A549 (cell line): ENCODE data around the gene DTNB. TPM values are rescaled to one million over a fixed set of nuclear protein-coding genes. Genes with fewer than 3 reads are reported as not detected.

Source experiments
- ATAC-seq, 2 experiments: fragments of 200-7000 bp in 1 of 2; fragments of >200 bp in 1 of 2; cut with Nextera tagmentation in 1 of 2; cut with Tn5 transposase in 1 of 2; 3 replicates each; pipeline versions ENCODE4 v1.8.0 to v1.9.1; 2018 to 2020; ENCODE audit warnings: mild to moderate bottlenecking in 1 of 2, moderate library complexity in 1 of 2
- CTCF ChIA-PET: fragments of 300-600 bp; sonication (Branson Sonifier 250); formaldehyde crosslinking; extraction: SDS; loops from one replicate; lab custom pipeline; 2021; ENCODE audit warnings: antibody characterized with exemption, inconsistent platforms; lab: Yijun Ruan, JAX
- POLR2A ChIA-PET: fragments of 350-600 bp; formaldehyde crosslinking; extraction: SDS; loops from one replicate; lab custom pipeline; 2021; ENCODE audit warnings: antibody characterized with exemption, inconsistent platforms; lab: Yijun Ruan, JAX
- DNase-seq, 2 experiments: peaks; one replicate each; pipeline versions ENCODE4 v3.0.0 to v3.0.0-alpha.2; 2011 to 2016; ENCODE audit warnings: low read depth in 1 of 2, low spot score in 1 of 2
- FAIRE-seq: peaks from 2 replicates; lab custom pipeline; 2011; peaks lifted over from hg19 to GRCh38; lab: Jason Lieb, UNC
- H3K27ac ChIP-seq, 2 experiments: fragments of >200 bp; sonication (Bioruptor Twin); formaldehyde crosslinking; 3 replicates each; pipeline ENCODE4 v1.5.1; 2016 to 2017
- H3K4me1 ChIP-seq: fragments of >200 bp; sonication (Bioruptor Twin); formaldehyde crosslinking; 3 replicates; pipeline ENCODE4 v1.6.1; 2016
- H3K4me2 ChIP-seq: fragments of >200 bp; sonication (Bioruptor Twin); formaldehyde crosslinking; 3 replicates; pipeline ENCODE4 v1.6.1; 2016
- H3K4me3 ChIP-seq: fragments of >200 bp; sonication (Bioruptor Twin); formaldehyde crosslinking; 3 replicates; pipeline ENCODE4 v1.5.1; 2016
- H3K9me3 ChIP-seq: fragments of >200 bp; sonication (Bioruptor Twin); formaldehyde crosslinking; 3 replicates; pipeline ENCODE4 v1.6.1; 2016
- ATOH8 ChIP-seq: fragments of 250-450 bp; sonication (Bioruptor Pico); IDR thresholded peaks from 2 replicates; pipeline ENCODE4 v1.5.0; 2020; ENCODE audit warnings: low read depth, mild to moderate bottlenecking, moderate library complexity
- BHLHE40 ChIP-seq: IDR thresholded peaks from 2 replicates; pipeline ENCODE4 v1.6.1; 2012; ENCODE audit warnings: low read depth, low read length, inconsistent platforms
- CTCF ChIP-seq: fragments of >200 bp; sonication (Bioruptor Twin); formaldehyde crosslinking; IDR thresholded peaks from 3 replicates; pipeline ENCODE4 v1.5.1; 2016
- EHMT2 ChIP-seq: fragments of 200-600 bp; sonication (generic); IDR thresholded peaks from 2 replicates; pipeline ENCODE4 v1.6.1; 2016; ENCODE audit warnings: antibody characterized with exemption, low read depth, mild to moderate bottlenecking, moderate library complexity
- ELK1 ChIP-seq: fragments of 150-350 bp; IDR thresholded peaks from 2 replicates; pipeline ENCODE4 v1.6.1; 2014; ENCODE audit warnings: low read depth, mild to moderate bottlenecking, low read length
- FOSB ChIP-seq: fragments of 250-450 bp; sonication (Bioruptor Pico); IDR thresholded peaks from 2 replicates; pipeline ENCODE4 v1.5.0; 2020; ENCODE audit warnings: mild to moderate bottlenecking, moderate library complexity
- HES2 ChIP-seq: fragments of >200 bp; sonication (Bioruptor Twin); formaldehyde crosslinking; IDR thresholded peaks from 2 replicates; pipeline ENCODE4 v1.6.1; 2016
- HEYL ChIP-seq: fragments of 250-450 bp; sonication (Bioruptor Pico); IDR thresholded peaks from 2 replicates; pipeline ENCODE4 v1.8.0; 2021; ENCODE audit warnings: mild to moderate bottlenecking, moderate library complexity
- HOXB5 ChIP-seq: fragments of 250-450 bp; sonication (Bioruptor Pico); IDR thresholded peaks from 2 replicates; pipeline ENCODE4 v1.5.0; 2020; ENCODE audit warnings: mild to moderate bottlenecking, moderate library complexity
- JUN ChIP-seq, 2 experiments: fragments of >200 bp; sonication (Bioruptor Twin); formaldehyde crosslinking; IDR thresholded peaks; 2 replicates in 1 of 2; 3 replicates in 1 of 2; pipeline ENCODE4 v1.6.1; 2016 to 2017
- JUNB ChIP-seq: fragments of >200 bp; sonication (Bioruptor Twin); formaldehyde crosslinking; IDR thresholded peaks from 2 replicates; pipeline ENCODE4 v1.6.1; 2016
- KDM5A ChIP-seq: fragments of 200-600 bp; sonication (generic); IDR thresholded peaks from 2 replicates; pipeline ENCODE4 v1.6.1; 2016; ENCODE audit warnings: antibody characterized with exemption, mild to moderate bottlenecking
- MAX ChIP-seq: IDR thresholded peaks from 2 replicates; pipeline ENCODE4 v1.6.1; 2012
- POLR2A ChIP-seq: IDR thresholded peaks from 2 replicates; pipeline ENCODE4 v1.6.1; 2012; ENCODE audit warnings: mild to moderate bottlenecking, low read length
- RCOR1 ChIP-seq: fragments of 150-350 bp; IDR thresholded peaks from 2 replicates; pipeline ENCODE4 v1.6.1; 2014; ENCODE audit warnings: antibody characterized with exemption, low read length, low read depth
- RFX5 ChIP-seq: fragments of 450-650 bp; IDR thresholded peaks from 2 replicates; pipeline ENCODE4 v1.7.1; 2014; ENCODE audit warnings: antibody characterized with exemption, mild to moderate bottlenecking, moderate library complexity
- TFCP2L1 ChIP-seq: fragments of 250-450 bp; sonication (Bioruptor Pico); IDR thresholded peaks from 2 replicates; pipeline ENCODE4 v1.5.0; 2021; ENCODE audit warnings: mild to moderate bottlenecking
- USF2 ChIP-seq: fragments of 450-650 bp; IDR thresholded peaks from 2 replicates; pipeline ENCODE4 v1.6.1; 2014; ENCODE audit warnings: antibody characterized with exemption
- ZNF302 ChIP-seq: fragments of 250-450 bp; sonication (Bioruptor Pico); IDR thresholded peaks from 2 replicates; pipeline ENCODE4 v1.9.0; 2021; ENCODE audit warnings: inconsistent platforms, mild to moderate bottlenecking, moderate library complexity
- WGBS: methylation state at CpG from one replicate; pipeline ENCODE4 v1.1.6; 2017; ENCODE audit errors: missing lambda C conversion rate; 5-methylcytosine and 5-hydroxymethylcytosine counted together
- polyA plus RNA-seq, 4 experiments: library from polyadenylated mRNA; depleted of rRNA in 3 of 4; stranded (reverse); fragments of >200 nt; fragmentation: RNase III in 1 of 4; extraction: RNeasy Plus Mini Kit Qiagen cat#74134 plus additional on column Dnase treatment in 1 of 4; gene quantifications; 2 replicates in 3 of 4; 3 replicates in 1 of 4; pipeline ENCODE4 v1.2.3, GENCODE V29; 2011 to 2017

Gene DTNB
- polyA plus RNA-seq, 2 of the 4 experiments (the other 2 are of a cell fraction) = 11.2 to 32.6 TPM

GRCh38 chr2:25380586-25381375 is 292.6 kb downstream of the DTNB start:
- no peak overlapping the region for H3K27ac ChIP-seq
- CTCF ChIA-PET = interaction anchor here (0.8 to 7.4 kb wide), 8 partner anchors 8 to 284 kb away, joined by 3 to 43 read pairs (median 4); no protein-coding TSS in a partner anchor
- no peak overlapping the region for H3K4me3 ChIP-seq
- no peaks in the 10 kb centered on the region for H3K9me3 ChIP-seq
- H3K4me1 ChIP-seq = peaks cover 11% of the 10 kb centered on the region
- ATAC-seq (no peak), FAIRE-seq (no peak), DNase-seq (no peak)
- WGBS = 84% methylated on average over 12 of the region's 12 CpGs
- no peak overlapping the region for H3K4me2 ChIP-seq
- TF ChIP-seq JUNB (no peak), ZNF302 (CRISPR knock-in tag) (no peak), EHMT2 (no peak), ELK1 (no peak), BHLHE40 (no peak)
- POLR2A ChIA-PET = no interaction called here

- ChIA-PET CTCF (interaction anchor here (0.6 to 1.4 kb wide), 7 partner anchors 9 to 309 kb away, joined by 3 to 5 read pairs (median 3); no protein-coding TSS in a partner anchor), POLR2A (no interaction called here)
- H3K4me1 ChIP-seq = peaks cover 11% of the 10 kb centered on the region
- H3K4me2 ChIP-seq = no peak overlapping the region
- H3K9me3 ChIP-seq = no peaks in the 10 kb centered on the region
- TF ChIP-seq POLR2A (no peak), JUN (IDR thresholded peaks at IDR 0.05) (no peak), USF2 (no peak), TFCP2L1 (CRISPR knock-in tag) (no peak), RFX5 (no peak), BHLHE40 (no peak), HES2 (no peak), FOSB (no peak), JUNB (no peak), ATOH8 (CRISPR knock-in tag) (no peak), RCOR1 (no peak), MAX (no peak), HEYL (CRISPR knock-in tag) (no peak), CTCF (no peak), HOXB5 (CRISPR knock-in tag) (no peak), KDM5A (no peak)
- 89% methylated on average over 5 of the region's 5 CpGs for WGBS
- DNase-seq (no peak), ATAC-seq (no peak), FAIRE-seq (no peak)
- H3K27ac ChIP-seq = no peak overlapping the region
- no peak overlapping the region for H3K4me3 ChIP-seq
Observed at GRCh38 chr2:25380023-25380422, 293.4 kb downstream of the DTNB start.
